ENCODE data around the gene INAFM1.

DNA sequence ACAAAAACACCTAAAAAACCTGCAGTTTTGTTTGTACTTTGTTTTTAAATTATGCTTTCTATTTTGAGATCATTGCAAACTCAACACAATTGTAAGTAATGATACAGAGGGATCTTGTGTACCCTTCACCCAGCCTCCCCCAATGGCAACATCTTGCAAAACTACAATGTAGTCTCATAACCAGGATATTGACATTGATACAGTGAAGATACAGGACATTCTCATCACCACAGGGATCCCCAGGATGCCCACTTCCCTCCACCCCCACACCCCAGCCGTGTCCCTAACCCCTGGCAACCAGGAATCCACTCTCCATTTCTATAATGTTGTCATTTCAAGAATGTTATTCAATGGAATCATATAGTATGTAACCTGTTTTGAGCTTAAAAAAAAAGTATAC lies 46.9 kb downstream of the INAFM1 start:
- TF ChIP-seq, protein P1, sequence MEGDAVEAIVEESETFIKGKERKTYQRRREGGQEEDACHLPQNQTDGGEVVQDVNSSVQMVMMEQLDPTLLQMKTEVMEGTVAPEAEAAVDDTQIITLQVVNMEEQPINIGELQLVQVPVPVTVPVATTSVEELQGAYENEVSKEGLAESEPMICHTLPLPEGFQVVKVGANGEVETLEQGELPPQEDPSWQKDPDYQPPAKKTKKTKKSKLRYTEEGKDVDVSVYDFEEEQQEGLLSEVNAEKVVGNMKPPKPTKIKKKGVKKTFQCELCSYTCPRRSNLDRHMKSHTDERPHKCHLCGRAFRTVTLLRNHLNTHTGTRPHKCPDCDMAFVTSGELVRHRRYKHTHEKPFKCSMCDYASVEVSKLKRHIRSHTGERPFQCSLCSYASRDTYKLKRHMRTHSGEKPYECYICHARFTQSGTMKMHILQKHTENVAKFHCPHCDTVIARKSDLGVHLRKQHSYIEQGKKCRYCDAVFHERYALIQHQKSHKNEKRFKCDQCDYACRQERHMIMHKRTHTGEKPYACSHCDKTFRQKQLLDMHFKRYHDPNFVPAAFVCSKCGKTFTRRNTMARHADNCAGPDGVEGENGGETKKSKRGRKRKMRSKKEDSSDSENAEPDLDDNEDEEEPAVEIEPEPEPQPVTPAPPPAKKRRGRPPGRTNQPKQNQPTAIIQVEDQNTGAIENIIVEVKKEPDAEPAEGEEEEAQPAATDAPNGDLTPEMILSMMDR (IDR thresholded peaks at IDR 0.05), result no peak
- no peak for TF ChIP-seq POLR2A (IDR thresholded peaks at IDR 0.05)

All from adrenal gland (tissue), 5 donors.